Glutamatergic neuron (in vitro differentiated cells): ENCODE measurements around the gene CETN3. TPM values are rescaled to one million over a fixed set of nuclear protein-coding genes. Genes with fewer than 3 reads are reported as not detected.

Experiments
- DNase-seq: peaks from one replicate; pipeline ENCODE4 v3.0.0; 2022
- H3K27ac Mint-ChIP-seq: one replicate; pipeline ENCODE4 v1.8.0; 2020; ENCODE audit warnings: mild to moderate bottlenecking, mixed read lengths, inconsistent platforms; ENCODE audit not compliant: unreplicated experiment
- H3K27me3 Mint-ChIP-seq: one replicate; pipeline ENCODE4 v1.8.0; 2020; ENCODE audit warnings: mild to moderate bottlenecking, moderate library complexity, mixed read lengths, inconsistent platforms; ENCODE audit not compliant: unreplicated experiment
- H3K36me3 Mint-ChIP-seq: one replicate; pipeline ENCODE4 v1.8.0; 2020; ENCODE audit warnings: mild to moderate bottlenecking, mixed read lengths, inconsistent platforms; ENCODE audit not compliant: unreplicated experiment
- H3K4me1 Mint-ChIP-seq: one replicate; pipeline ENCODE4 v1.8.0; 2020; ENCODE audit warnings: mild to moderate bottlenecking, low read depth, mixed read lengths, inconsistent platforms; ENCODE audit not compliant: unreplicated experiment
- H3K4me3 Mint-ChIP-seq: one replicate; pipeline ENCODE4 v1.8.0; 2020; ENCODE audit warnings: mild to moderate bottlenecking, mixed read lengths, inconsistent platforms; ENCODE audit not compliant: unreplicated experiment
- H3K9me3 Mint-ChIP-seq: one replicate; pipeline ENCODE4 v1.8.0; 2020; ENCODE audit warnings: mild to moderate bottlenecking, moderate library complexity, mixed read lengths, inconsistent platforms; ENCODE audit not compliant: unreplicated experiment
- CTCF ChIP-seq: fragments of 200-600 bp; sonication (generic); IDR thresholded peaks from one replicate; pipeline ENCODE4 v1.5.0; 2021; ENCODE audit not compliant: partially characterized antibody, unreplicated experiment
- total RNA-seq: library from RNA; stranded (reverse); fragmentation: NEBNext Ultra II Directional; extraction: Animal tissue kit (Norgen Biotek cat#: 25700); gene quantifications from one replicate; pipeline ENCODE4 v1.2.1, GENCODE V29; 2021; ENCODE audit not compliant: unreplicated experiment

Gene CETN3
- total RNA-seq, 1 donor from 2014 or later: 28.7 TPM

GRCh38 chr5:90408571-90409317 is 812 bp downstream of the CETN3 start:
- Mint-ChIP-seq H3K27ac (no peak overlapping the region), H3K27me3 (no peaks in the 10 kb centered on the region), H3K36me3 (no peaks in the 10 kb centered on the region), H3K4me3 (no peak overlapping the region), H3K9me3 (no peaks in the 10 kb centered on the region), H3K4me1 (no peaks in the 10 kb centered on the region)
- no peak for DNase-seq
- no peak for TF ChIP-seq CTCF

- no peaks in the 10 kb centered on the region for H3K9me3 Mint-ChIP-seq
- no peaks in the 10 kb centered on the region for H3K4me1 Mint-ChIP-seq
- DNase-seq: no peak
- H3K27ac Mint-ChIP-seq: no peak overlapping the region
- H3K4me3 Mint-ChIP-seq: no peak overlapping the region
- TF ChIP-seq CTCF: no peak
- H3K27me3 Mint-ChIP-seq: no peaks in the 10 kb centered on the region
- H3K36me3 Mint-ChIP-seq: no peaks in the 10 kb centered on the region
Measured at GRCh38 chr5:90406466-90406865, 3.1 kb downstream of the CETN3 start.

GRCh38 chr5:90402521-90403255 is 6.9 kb downstream of the CETN3 start:
- no peak for TF ChIP-seq CTCF
- H3K4me3 Mint-ChIP-seq: no peak overlapping the region
- no peaks in the 10 kb centered on the region for H3K27me3 Mint-ChIP-seq
- H3K27ac Mint-ChIP-seq: no peak overlapping the region
- no peaks in the 10 kb centered on the region for H3K36me3 Mint-ChIP-seq
- no peak for DNase-seq
- H3K4me1 Mint-ChIP-seq: no peaks in the 10 kb centered on the region
- no peaks in the 10 kb centered on the region for H3K9me3 Mint-ChIP-seq

- H3K9me3 Mint-ChIP-seq: no peaks in the 10 kb centered on the region
- no peak overlapping the region for H3K4me3 Mint-ChIP-seq
- TF ChIP-seq CTCF: no peak
Measured at GRCh38 chr5:90399251-90399650, 10.3 kb downstream of the CETN3 start.

GRCh38 chr5:90398726-90399125 is 10.8 kb downstream of the CETN3 start:
- no peak for TF ChIP-seq CTCF
- H3K4me3 Mint-ChIP-seq: no peak overlapping the region
- H3K36me3 Mint-ChIP-seq: no peaks in the 10 kb centered on the region
- no peak for DNase-seq
- H3K27me3 Mint-ChIP-seq: no peaks in the 10 kb centered on the region
- H3K4me1 Mint-ChIP-seq: no peaks in the 10 kb centered on the region
- no peak overlapping the region for H3K27ac Mint-ChIP-seq
- no peaks in the 10 kb centered on the region for H3K9me3 Mint-ChIP-seq

More at GRCh38 chr5:90399251-90399650, 10.3 kb downstream of the CETN3 start:
- H3K36me3 Mint-ChIP-seq: no peaks in the 10 kb centered on the region
- no peak overlapping the region for H3K27ac Mint-ChIP-seq
- H3K27me3 Mint-ChIP-seq: no peaks in the 10 kb centered on the region
- H3K4me1 Mint-ChIP-seq: no peaks in the 10 kb centered on the region
- no peak for DNase-seq
